ENCODE data around the gene SLC44A3.

Gene SLC44A3

GRCh38 chr1:94876362-94876761 is 56.2 kb downstream of the SLC44A3 start:
- no peak for DNase-seq

DNA sequence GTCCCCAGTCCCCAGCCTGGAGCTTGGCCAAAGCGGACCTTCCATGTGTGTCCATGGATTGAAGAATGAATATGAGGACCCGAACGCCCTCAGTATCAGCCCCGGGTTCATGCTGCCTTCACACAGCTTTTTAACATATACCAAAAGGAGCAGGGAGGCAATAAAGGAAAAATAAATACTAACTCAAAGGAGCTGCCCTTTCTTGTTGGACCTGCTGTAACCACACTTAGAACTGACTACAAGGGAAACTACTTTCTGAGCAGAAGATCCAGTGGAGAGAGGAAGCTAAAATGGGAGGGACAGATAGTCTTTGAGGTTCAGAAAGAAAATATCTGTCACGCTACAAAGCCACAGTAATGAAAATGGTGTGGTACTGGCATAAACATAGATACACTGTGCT is 58.2 kb downstream of the SLC44A3 start:
- DNase-seq: no peak

DNA sequence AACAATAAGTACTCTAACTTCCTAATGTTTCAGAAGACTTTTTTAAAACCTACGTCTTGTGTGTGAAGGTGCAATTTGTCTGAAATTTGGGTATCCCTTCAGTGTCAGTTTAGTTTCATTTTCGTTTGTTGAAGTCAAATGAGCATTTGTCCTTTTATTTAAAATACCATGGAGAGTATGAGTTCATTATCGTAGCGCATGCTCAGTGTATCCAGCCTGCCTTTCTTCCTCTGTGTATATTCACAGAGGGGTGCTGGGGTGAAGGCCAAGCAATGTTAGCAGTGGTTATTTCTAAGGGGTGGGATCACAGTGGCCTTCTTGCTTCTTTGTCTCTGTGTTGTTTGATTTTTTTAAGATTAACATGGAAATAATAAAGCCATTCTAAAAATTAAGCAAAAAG is 63.5 kb downstream of the SLC44A3 start:
- no peak for DNase-seq

GRCh38 chr1:94884106-94884505 is 63.9 kb downstream of the SLC44A3 start:
- DNase-seq: no peak

DNA sequence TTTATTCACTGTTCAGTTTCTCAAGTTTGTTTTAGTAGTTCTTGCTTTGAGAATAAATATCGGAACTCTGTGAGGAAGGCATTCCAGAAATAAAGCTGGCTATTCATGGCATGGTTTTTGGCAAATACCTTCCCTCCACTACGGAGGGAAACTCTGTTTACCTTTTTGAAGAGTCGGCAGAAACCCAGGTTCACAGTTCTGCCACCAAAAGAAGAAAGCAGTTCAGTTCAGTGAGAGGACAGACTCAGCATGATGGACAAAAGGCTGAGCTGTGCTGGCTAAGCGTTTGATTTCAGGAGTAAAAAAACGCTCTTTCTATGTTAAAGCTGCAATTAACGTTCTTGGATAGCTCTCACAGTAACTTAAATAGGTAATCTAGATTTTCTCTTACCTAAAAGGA is 64.3 kb downstream of the SLC44A3 start:
- no peak for DNase-seq

DNA sequence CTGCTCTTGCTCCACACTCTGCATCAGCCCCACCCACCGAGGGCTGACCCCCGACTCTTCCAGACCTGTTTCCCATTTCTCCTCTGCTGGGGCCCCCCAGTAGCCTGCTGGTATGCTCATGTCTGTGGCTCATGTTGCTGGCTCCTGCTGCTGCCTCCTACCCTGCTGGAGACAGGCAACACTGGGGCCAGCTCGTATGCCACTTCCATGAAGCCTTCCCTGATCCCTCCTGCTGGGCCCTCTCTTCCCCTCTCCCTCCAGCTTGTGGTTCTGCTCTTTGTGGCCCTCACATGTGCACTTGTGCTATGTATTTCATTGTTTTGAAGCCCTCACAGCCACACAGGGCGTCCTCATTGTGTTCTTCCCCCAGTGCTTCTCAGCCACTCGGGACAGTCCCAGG is 66.2 kb downstream of the SLC44A3 start:
- no peak for DNase-seq

DNA sequence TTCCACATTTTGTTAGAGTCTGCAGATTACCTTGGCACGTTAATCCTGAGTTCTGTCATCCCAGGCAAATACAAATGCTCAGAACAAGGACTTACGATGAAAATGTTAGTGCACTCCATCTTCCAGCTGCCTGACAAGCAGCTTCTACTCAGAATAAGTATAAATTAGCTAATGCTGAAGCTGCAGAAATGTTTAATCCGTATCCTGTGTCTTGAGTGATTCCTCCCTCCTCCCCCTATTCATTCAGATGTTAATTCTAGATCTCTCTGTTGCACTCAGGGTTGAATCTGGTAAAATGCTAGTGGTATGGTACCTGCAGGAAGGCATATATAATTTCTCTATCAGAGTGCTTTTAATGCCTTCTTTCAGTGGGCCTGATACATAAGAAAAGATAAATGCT is 66.9 kb downstream of the SLC44A3 start:
- no peak for DNase-seq

- no peak for DNase-seq
Measured at GRCh38 chr1:94887603-94888171, 67.5 kb downstream of the SLC44A3 start.

DNA sequence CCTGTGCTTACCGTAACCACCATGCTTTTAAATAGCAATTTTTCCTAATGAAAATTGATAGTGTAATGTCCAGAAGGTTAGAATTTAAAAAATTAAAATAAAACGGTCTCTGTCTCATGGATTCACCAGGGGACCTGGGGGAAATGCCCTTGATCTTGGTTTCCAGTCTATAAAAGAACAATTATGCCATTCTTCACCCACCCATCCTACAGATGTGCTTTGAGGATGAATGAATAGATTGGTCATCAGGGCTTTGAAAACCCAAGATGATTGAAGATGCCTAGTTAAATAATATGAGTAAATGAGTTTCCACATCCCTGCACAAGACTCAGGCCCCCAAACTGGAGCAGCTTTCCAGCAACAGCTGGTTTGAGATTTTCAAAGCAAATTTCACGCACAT is 68.0 kb downstream of the SLC44A3 start:
- DNase-seq: no peak

GRCh38 chr1:94892604-94893254 is 72.6 kb downstream of the SLC44A3 start:
- DNase-seq: no peak

- no peak for DNase-seq
Measured at GRCh38 chr1:94894630-94895029, 74.5 kb downstream of the SLC44A3 start.

DNA sequence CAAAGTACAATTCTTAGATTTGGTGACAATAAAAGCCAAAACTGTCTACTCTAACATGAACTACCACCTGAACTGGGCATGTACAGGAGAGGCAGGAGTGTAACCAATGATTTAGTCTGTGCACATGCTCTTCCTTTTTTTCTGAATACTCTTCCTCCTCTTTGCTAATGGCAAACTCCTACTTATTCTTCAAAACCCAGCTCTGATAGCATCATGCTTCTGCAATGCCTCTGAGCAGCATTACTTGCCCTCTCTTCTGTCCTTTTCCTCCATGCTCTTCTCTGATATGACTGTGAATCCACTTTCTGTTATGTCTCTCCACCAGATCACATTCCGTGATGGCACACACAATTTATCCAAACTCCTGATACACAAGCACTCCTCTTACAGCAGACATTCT is 75.4 kb downstream of the SLC44A3 start:
- DNase-seq: no peak

GRCh38 chr1:94898491-94899385 is 78.6 kb downstream of the SLC44A3 start:
- DNase-seq: no peak

- no peak for DNase-seq
Measured at GRCh38 chr1:94899756-94900155, 79.6 kb downstream of the SLC44A3 start.

DNA sequence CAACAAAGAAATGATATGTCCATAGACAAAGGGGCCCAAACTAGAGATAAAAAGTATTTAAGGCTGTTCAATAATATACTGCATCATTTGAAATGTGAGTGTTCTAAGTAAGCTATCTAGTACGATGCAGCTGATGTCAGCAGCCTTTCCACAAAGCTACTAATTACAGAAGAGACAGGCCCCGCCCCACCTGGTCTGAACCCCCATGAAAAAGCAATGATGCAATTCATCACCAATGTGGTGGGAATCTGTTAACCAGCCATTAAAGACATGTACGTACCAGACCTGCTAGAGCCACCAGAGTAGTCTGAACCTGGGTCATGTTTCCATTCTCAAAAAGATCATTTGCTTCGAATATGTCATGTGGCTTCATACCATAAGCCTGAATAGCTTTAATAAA is 81.7 kb downstream of the SLC44A3 start:
- no peak for DNase-seq

GRCh38 chr1:94903280-94904009 is 83.3 kb downstream of the SLC44A3 start:
- DNase-seq: no peak

DNA sequence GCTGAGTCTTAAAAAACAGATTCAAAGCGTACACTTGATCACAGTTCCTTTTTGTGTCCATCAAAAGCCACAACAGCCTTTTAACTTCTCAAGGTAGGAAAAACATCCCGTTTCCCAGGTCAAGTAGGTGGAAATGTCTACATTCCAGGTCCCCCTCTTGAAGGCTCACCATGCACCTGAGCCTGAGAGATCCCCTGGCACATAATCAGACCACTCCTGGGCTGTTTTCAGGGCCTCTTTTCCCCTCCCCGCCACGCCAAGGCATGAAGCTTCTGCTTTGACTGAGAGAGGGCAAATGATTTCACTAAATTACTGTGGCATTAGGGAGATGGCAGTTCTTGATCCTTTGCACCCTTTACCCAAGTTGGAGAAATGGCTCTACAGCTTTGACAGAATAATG is 85.0 kb downstream of the SLC44A3 start:
- DNase-seq: no peak

DNA sequence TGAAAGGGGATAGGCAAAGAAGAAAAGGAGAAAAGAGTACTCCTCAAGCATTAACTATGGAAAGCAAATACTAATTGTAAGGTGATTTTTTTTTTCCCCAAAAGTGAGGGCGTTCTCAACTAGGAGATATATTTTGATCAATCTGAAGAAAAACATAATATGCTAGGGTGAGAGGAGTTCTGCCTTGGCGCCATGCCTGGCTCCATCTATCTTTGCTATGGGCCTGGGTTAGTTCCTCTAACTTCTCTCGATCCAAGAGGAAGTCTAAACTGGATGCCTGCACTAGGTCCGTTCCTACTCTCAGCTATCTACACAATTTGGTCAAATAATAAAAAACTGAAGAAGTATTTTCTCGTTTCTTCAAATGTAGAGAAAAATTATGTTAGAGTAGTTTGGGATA is 86.2 kb downstream of the SLC44A3 start:
- no peak for DNase-seq

DNA sequence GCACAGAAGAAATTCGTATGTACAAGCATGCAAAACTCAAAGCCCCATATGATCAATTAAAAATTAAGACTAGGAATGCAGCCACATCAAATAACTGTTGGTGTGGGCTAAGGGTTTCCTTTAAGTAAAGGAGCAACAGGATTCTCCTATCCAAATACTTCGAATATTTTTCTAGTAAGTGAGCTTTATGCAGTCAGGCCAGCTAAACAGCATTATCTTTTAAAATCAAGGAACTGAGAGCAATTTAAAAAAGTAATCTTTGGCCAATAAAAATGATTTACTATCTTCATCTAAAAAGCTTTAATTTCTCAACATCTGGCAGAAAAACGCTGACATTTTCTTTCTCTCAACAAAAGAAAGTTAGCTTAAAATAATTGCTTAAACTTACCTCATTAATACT is 87.0 kb downstream of the SLC44A3 start:
- no peak for DNase-seq

DNA sequence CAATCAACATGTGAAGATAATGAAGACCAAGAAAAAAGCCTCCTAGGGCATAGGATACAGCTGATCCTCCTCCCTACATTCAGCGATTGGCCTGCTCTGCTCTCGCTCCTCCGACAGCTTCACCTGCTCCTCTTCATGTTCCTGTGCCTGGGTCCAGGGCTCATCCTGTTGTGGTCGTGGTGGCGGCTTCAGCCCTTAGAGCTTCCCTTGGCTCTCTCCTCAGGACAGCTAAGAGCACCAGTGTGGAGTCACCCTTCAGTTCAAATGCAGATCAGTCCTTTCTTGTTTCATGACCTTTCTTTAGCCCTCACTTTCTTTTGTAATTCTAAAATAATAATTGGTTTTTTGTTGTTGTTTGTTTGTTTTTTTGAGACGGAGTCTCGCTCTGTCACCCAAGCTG is 88.0 kb downstream of the SLC44A3 start:
- DNase-seq: no peak

GRCh38 chr1:94908965-94909364 is 88.8 kb downstream of the SLC44A3 start:
- DNase-seq: no peak

- no peak for DNase-seq
Measured at GRCh38 chr1:94909486-94909885, 89.3 kb downstream of the SLC44A3 start.

All from activated CD4-positive, CD25-positive, alpha-beta regulatory T cell treated with anti-CD3 and anti-CD28 coated beads, Interleukin-2, amount 50 U/mL, for 72 hours (primary cell).